Activated CD8-positive, alpha-beta memory T cell treated with anti-CD3 and anti-CD28 coated beads for 24 hours (primary cell): ENCODE measurements around the gene ARHGAP40.

Experiments used
- DNase-seq: peaks from one replicate; pipeline ENCODE4 v3.0.0-alpha.2; 2020

Gene ARHGAP40

GRCh38 chr20:38620441-38620840 lies 18.8 kb downstream of the ARHGAP40 start:
- DNase-seq: no peak

GRCh38 chr20:38623061-38623460 lies 21.5 kb downstream of the ARHGAP40 start:
- no peak for DNase-seq

DNA sequence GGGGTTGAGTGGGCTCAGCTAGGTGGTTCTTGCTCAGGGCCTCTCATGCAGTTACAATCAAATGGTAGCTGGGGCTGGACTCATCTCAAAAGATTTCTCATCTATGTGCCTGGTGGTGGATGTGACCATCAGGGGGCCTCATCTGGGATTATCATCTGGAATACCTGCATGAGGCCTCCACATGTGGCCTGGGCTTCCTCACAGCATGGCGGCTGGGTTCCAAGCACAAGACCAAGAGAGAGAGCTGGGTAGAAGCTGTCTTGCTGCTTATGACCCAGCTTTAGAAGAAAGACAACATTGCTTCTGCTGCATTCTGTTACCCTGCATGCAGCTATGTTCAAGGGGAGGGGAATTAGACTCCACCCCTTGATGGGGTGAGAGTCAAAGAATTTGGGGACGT lies 22.5 kb downstream of the ARHGAP40 start:
- no peak for DNase-seq

DNA sequence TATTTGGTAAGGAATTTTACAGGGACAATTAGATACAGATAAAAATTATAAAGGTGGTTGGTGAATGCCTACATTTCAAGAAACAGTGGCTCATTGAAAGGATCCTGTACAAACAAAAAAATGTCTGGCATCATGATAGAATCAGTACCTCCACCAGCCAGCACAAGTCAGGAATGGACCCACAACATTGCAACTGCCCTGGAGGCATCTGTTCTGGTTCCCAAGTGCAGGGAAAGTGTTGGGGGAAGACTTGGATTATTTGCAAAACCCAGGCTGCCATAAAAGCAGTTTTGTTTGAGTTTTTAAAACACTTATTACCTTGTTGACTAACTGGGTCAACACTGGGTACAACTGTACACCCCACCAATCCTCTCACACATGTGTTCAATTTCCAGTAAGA lies 24.3 kb downstream of the ARHGAP40 start:
- no peak for DNase-seq

DNA sequence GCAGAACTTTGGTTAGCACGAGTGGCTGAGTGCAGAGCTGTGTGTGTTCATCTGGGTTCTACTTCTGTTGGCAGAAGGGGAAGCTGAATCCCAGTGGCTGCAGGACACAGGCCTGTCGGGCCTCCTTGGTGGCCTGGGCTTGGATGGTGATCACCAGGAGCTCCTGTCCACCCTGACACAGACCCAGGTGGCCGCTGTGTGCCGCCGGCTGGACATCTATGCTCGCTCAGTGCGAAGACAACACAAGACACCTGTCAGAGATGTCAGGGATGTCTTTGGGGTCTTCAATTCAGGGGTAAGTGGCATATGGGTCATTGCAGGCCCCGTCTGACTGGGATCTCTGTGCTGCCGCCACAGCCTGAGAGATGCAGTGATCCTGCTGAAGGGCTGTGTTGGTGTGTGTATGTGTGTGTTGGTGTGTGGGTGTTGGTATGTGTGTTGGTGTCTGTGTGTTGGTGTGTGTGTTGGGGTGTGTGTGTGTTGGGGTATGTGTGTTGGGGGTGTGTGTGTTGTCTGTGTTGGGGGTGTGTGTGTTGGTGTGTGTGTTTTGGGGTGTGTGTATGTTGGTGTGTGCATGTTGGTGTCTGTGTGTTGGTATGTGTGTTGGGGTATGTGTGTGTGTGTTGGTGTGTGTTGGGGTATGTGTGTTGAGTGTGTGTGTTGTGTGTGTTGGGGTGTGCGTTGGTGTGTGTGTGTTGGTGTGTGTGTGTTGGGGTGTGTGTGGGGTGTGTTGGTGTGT lies 25.5 kb downstream of the ARHGAP40 start:
- DNase-seq: no peak

DNA sequence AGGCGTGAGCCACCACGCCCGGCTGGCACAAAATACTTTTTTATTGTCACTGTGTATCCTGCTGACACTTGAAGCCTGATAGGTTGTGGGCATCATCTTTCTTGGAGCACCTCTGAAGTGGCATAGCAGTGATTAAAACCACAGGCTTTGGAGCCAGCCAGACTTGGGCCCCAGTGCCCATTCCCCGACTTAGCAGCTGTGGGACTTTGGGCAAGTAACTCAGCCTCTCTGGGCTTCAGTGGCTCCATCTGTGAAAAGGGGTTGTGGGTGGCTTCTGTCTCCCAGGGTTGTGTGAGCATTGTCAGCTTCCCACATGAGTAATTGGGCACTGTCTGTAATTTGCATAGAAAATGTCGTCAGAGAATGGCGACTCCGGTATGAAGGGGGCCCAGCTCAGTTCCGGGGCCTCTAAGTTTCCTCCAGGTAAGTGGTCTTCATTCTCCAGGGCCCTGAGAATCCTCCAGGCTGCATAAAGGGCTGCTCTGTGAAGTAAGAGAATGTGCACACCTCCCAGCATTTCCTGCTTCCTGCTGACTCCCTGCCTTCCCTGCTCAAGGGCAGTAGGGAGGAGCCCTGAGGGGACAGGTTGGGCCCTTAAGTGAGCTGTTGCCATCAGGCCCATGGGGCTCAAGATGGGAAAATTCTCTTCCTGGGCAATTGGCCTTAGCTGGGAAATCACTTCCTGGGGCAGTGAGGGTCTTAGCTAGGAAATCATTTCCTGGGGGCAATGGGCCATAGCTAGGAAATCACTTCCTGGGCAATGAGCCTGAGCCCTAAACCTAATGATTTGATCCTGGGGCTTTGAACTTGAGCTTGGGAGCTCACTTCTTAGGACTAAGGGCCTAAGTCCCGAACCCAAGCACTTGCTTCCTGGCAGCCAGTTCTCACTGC lies 27.2 kb downstream of the ARHGAP40 start:
- no peak for DNase-seq

DNA sequence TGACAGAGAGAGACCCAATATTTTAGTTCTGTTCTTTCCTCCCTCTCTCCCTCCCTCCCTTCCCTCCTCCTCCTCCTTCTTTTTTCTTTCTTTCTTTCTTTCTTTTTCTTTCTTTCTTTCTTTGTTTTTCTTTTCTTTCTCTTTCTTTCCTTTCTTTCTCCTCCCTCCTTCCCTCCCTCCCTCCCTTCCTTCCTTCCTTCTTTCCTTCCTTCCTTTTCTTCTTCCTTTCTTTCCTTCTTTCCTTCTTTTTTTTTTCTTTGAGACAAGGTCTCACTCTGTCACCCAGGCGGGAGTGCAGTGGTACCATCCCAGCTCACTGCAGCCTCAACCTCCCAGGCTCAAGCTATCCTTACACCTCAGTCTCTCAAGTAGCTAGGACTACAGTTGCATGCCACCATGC lies 28.4 kb downstream of the ARHGAP40 start:
- DNase-seq: no peak

DNA sequence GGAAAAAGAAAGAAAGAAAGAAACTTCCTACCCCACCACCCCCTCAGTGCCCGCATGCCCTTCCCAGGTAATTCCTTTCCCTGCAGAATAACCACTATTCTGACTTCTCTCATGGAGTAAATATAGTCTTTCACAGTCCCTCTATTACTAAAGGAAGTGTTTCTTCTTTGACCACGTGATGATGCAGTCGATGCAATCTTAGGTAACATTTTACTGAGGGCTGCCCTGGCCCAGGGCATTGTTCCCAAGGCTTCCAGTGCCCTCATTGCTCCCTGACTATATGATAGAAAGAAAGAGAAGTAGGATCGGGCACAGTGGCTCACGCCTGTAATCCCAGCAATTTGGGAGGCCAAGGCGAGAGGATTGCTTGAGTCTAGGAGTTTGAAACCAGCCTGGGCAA lies 29.1 kb downstream of the ARHGAP40 start:
- DNase-seq: no peak

DNA sequence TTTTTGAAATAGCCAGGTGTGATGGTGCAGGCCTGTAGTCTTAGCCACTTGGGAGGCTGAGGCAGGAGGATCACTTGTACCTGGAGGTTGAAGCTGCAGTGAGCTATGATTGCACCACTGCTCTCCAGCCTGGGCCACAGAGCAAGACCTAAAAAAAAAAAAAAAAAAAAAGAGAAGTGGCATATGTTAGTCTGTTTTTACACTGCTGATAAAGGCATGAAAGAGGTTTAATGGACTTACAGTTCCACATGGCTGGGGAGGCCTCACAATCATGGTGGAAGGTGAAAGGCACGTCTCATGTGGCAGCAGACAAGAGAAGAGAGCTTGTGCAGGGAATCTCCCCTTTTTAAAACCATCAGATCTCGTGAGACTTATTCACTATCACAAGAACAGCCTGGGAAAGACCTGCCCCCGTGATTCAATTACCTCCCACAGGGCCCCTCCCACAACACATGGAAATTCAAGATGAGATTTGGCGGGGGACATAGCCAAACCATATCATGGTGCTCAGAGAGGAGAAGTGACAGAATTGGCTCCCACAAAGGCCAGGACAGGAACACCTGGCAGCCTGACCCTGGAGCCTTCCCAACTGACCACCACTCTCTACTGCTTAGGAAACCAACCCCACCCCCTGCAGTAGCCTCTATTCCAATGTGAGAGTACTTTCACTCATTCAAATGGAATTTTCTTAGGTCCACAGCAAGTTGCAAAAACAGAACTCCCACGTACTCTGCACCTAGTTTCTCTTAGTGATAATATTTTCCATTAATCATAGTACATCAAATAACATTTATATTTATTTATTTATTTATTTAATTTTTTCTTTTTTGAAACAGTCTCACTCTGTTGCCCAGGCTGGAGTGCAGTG lies 29.8 kb downstream of the ARHGAP40 start:
- no peak for DNase-seq

GRCh38 chr20:38633577-38634093 lies 32.0 kb downstream of the ARHGAP40 start:
- DNase-seq: peak; percentile 84

- no peak for DNase-seq
These were observed 34.2 kb downstream of the ARHGAP40 start for GRCh38 chr20:38635721-38636288.

GRCh38 chr20:38640521-38640920 lies 38.9 kb downstream of the ARHGAP40 start:
- DNase-seq: no peak

GRCh38 chr20:38642498-38642897 lies 40.9 kb downstream of the ARHGAP40 start:
- DNase-seq: no peak

- no peak for DNase-seq
These were observed 43.1 kb downstream of the ARHGAP40 start for GRCh38 chr20:38644588-38645260.

DNA sequence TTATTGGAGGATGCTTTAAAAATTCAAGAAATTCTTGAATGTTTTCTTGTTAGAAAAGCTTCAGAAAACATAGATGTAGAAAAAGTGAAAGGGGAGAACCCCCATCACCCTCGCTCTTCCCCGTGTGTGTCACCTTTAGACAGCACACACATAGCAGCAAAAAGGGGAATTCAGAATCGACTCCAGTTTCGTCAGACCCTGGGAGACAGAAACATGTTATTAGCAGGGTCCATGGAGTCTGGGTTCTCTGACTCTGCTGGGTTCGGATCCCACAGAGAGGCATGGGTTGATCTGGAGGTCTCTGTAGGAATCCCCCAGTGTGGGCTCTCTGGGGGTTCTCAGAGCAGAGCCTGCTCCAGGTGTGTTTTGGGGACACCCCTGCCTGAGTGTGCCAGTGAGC lies 43.7 kb downstream of the ARHGAP40 start:
- DNase-seq: no peak

DNA sequence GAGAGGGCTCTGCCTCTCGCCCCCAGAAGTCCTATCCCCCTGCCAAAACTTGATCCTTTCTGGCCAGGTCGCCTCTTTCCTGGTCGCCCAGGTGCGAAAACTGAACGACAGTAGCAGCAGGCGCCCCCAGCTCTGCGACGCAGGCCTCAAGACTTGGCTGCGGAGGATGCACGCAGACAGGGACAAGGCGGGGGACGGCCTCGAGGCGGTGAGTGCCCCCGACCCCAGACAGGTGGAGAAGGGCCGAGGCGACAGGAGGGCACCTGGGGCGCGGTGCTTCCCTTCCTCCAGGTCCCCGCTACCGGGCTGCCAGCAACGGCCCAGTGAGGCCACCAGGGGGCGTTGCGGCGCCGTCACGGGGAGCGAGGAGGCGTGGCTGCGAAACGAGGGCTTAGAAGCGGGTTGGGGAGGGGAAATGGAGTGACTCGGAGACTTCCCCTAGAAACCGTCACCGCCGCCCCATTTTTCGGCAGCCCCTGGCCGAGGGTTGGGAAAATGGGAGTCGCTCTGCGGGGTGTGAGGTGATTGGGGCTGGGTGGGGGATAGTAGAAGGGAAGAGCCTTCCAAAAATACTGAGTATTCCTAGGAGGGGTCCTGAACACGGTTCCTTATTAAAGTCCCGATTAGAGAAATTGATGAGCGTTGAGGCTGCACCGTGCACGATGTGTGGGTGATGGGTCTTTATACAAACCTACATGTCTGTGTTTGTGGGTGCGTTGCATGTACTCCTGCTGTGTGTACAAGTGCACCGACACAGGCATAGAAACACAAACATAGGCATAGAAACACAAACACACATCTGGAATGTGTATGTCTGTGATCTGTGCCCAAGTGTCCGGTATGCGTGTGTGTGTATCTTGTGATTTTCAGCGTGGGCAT lies 44.6 kb downstream of the ARHGAP40 start:
- peak; percentile 97 for DNase-seq

GRCh38 chr20:38649275-38649891 lies 47.8 kb downstream of the ARHGAP40 start:
- DNase-seq: no peak

DNA sequence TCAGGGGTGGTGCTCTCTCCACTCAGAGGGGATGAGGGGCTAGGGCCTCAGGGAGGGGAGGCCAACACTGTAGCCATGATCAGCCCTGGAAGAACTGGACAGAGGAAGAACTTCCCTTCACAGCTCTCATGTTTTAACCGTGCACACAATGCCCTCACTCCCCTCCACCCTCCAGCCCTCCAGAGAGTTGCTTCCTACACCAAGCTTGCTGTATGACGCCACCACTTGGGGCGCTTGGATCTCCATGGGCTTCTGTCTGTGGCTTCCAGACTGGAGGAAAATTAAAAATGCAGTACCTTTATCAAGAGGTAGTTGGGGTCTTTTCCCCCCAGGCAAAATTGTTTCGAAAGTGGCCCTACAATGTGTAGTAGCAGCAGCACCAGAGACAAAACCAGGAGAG lies 48.4 kb downstream of the ARHGAP40 start:
- no peak for DNase-seq

- DNase-seq: no peak
These were observed 49.5 kb downstream of the ARHGAP40 start for GRCh38 chr20:38651154-38651553.

DNA sequence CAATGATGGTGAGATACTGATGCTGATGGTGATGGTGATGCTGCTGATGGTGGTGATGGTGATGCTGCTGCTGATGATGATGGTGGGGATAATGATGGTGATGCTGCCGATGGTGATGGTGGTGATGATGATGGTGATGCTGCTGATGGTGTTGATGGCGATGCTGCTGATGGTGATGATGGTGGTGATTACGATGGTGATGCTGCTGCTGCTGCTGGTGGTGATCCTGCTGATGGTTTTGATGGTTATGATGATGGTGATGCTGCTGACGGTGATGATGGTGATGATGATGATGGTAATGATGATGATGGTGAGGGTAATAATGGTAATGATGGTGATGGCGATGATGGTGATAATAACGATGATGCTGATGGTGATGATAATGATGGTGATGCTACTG lies 50.0 kb downstream of the ARHGAP40 start:
- no peak for DNase-seq

DNA sequence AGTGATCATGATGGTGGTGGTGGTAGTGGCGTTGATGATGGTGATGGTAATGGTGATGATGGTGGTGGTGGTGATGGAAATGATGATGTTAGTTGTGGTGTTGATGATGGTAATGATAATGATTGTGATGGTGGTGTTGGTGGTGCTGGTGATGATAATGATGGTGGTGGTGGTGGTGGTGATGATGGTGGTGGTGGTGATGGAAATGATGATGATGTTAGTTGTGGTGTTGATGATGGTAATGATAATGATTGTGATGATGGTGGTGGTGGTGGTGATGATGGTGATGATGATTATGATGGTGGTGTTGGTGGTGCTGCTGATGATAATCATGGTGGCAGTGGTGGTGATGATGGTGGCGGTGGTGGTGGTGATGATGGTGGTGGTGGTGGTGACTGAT lies 51.4 kb downstream of the ARHGAP40 start:
- no peak for DNase-seq
